ENCODE results near the gene RPS6KA3.

DNA sequence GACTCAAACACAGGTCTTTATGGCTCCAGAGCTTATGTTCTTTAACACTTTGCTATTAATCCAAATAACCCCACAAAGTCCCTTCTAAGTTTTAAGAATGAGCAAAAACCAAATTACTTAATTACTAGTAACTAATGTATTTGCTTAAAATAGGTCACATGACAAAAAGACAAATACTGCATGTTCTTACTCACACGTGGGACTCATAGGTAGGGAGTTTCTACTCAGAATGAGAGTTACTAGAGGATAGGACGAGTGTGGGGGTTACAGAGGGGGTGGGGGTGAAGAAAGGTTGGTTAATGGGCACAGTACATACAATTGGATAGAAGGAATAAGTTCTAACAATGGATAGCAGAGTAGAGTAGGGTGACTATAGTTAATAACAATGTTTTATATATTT, 5.8 kb downstream of the RPS6KA3 start:
- no peak for TF ChIP-seq POLR2A (IDR thresholded peaks at IDR 0.05)
- TF ChIP-seq, protein P1, sequence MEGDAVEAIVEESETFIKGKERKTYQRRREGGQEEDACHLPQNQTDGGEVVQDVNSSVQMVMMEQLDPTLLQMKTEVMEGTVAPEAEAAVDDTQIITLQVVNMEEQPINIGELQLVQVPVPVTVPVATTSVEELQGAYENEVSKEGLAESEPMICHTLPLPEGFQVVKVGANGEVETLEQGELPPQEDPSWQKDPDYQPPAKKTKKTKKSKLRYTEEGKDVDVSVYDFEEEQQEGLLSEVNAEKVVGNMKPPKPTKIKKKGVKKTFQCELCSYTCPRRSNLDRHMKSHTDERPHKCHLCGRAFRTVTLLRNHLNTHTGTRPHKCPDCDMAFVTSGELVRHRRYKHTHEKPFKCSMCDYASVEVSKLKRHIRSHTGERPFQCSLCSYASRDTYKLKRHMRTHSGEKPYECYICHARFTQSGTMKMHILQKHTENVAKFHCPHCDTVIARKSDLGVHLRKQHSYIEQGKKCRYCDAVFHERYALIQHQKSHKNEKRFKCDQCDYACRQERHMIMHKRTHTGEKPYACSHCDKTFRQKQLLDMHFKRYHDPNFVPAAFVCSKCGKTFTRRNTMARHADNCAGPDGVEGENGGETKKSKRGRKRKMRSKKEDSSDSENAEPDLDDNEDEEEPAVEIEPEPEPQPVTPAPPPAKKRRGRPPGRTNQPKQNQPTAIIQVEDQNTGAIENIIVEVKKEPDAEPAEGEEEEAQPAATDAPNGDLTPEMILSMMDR (IDR thresholded peaks at IDR 0.05) = no peak

Measured in uterus (tissue), 2 donors.